IMR-90 (cell line): Measurements from ENCODE around the gene OFD1. TPM values are rescaled to one million over a fixed set of nuclear protein-coding genes. Genes with fewer than 3 reads are reported as not detected.

Experiments
- ATAC-seq: fragments of 200-7000 bp; cut with Tn5 transposase; 2 replicates; pipeline ENCODE4 v1.9.1; 2020; ENCODE audit warnings: low read depth, mild to moderate bottlenecking, moderate library complexity
- BruUV-seq: library from RNA; stranded (reverse); fragments of 400-500 nt; replicated peaks from 2 replicates; lab custom pipeline; 2021; lab: Mats Ljungman, UMichigan
- CTCF ChIA-PET: fragments of 300-600 bp; formaldehyde crosslinking; extraction: SDS; loops from one replicate; lab custom pipeline; 2021; ENCODE audit warnings: antibody characterized with exemption; lab: Yijun Ruan, JAX
- POLR2A ChIA-PET: fragments of 300-600 bp; sonication (Branson Sonifier 250); formaldehyde crosslinking; loops from one replicate; lab custom pipeline; 2022; ENCODE audit warnings: antibody characterized with exemption; ENCODE audit not compliant: unreplicated experiment; lab: Charles Lee
- DNase-seq: peaks from one replicate; pipeline ENCODE4 v3.0.0; 2013
- H2AFZ ChIP-seq: replicated peaks from 2 replicates; pipeline ENCODE3; 2013; ENCODE audit warnings: low read length, mild to moderate bottlenecking; ENCODE audit not compliant: poor library complexity
- H2AK5ac ChIP-seq: 2 replicates; pipeline ENCODE4 v1.6.1; 2013; ENCODE audit warnings: low read depth, low read length, inconsistent platforms
- H2AK9ac ChIP-seq: replicated peaks from 2 replicates; pipeline ENCODE3; 2013; ENCODE audit warnings: mild to moderate bottlenecking, low read depth, low read length, moderate library complexity; ENCODE audit not compliant: poor library complexity
- H2BK120ac ChIP-seq: 2 replicates; pipeline ENCODE4 v1.6.1; 2013; ENCODE audit warnings: low read depth, low read length, inconsistent platforms
- H2BK15ac ChIP-seq: 3 replicates; pipeline ENCODE4 v1.6.1; 2013; ENCODE audit warnings: low read depth, low read length, inconsistent platforms
- H2BK20ac ChIP-seq: 2 replicates; pipeline ENCODE4 v1.6.1; 2013; ENCODE audit warnings: low read depth, mild to moderate bottlenecking, inconsistent platforms, low read length, moderate library complexity
- H2BK5ac ChIP-seq: 2 replicates; pipeline ENCODE4 v1.6.1; 2013; ENCODE audit warnings: mild to moderate bottlenecking, low read depth, low read length, inconsistent platforms; ENCODE audit not compliant: poor library complexity, severe bottlenecking
- H3K14ac ChIP-seq: replicated peaks from 2 replicates; pipeline ENCODE4 v1.6.1; 2013; ENCODE audit warnings: low read depth, low read length, inconsistent platforms
- H3K18ac ChIP-seq: 2 replicates; pipeline ENCODE4 v1.6.1; 2013; ENCODE audit warnings: low read depth, low read length, control low read depth
- H3K23ac ChIP-seq: 2 replicates; pipeline ENCODE4 v1.6.1; 2013; ENCODE audit warnings: low read depth, low read length, inconsistent platforms
- H3K27ac ChIP-seq: 2 replicates; pipeline ENCODE4 v1.5.1; 2013; ENCODE audit warnings: mild to moderate bottlenecking, control low read depth, low read length; ENCODE audit not compliant: insufficient read depth
- H3K27me3 ChIP-seq: 2 replicates; pipeline ENCODE4 v1.6.1; 2013; ENCODE audit warnings: low read length; ENCODE audit not compliant: control insufficient read depth, insufficient read depth
- H3K36me3 ChIP-seq: 2 replicates; pipeline ENCODE4 v1.6.1; 2013; ENCODE audit warnings: low read length, mixed read lengths; ENCODE audit not compliant: control insufficient read depth, insufficient read depth
- H3K4ac ChIP-seq: 2 replicates; pipeline ENCODE4 v1.6.1; 2013; ENCODE audit warnings: low read depth, low read length, inconsistent platforms
- H3K4me1 ChIP-seq: 2 replicates; pipeline ENCODE4 v1.6.1; 2013; ENCODE audit warnings: low read length, mixed read lengths; ENCODE audit not compliant: control insufficient read depth, insufficient read depth
- H3K4me2 ChIP-seq: 2 replicates; pipeline ENCODE4 v1.6.1; 2013; ENCODE audit warnings: low read depth, mild to moderate bottlenecking, control low read depth, low read length, moderate library complexity
- H3K4me3 ChIP-seq: 2 replicates; pipeline ENCODE4 v1.5.1; 2013; ENCODE audit warnings: low read depth, mild to moderate bottlenecking, control low read depth, low read length, moderate library complexity; ENCODE audit not compliant: insufficient read depth
- H3K56ac ChIP-seq: 2 replicates; pipeline ENCODE4 v1.6.1; 2013; ENCODE audit warnings: low read length, inconsistent platforms; ENCODE audit not compliant: insufficient read depth; ENCODE audit errors: extremely low read depth
- H3K79me1 ChIP-seq, 2 experiments: 2 replicates each; pipeline ENCODE4 v1.6.1; 2013; ENCODE audit warnings: low read length in 2 of 2, inconsistent platforms in 1 of 2, low read depth in 1 of 2
- H3K9ac ChIP-seq: 2 replicates; pipeline ENCODE4 v1.6.1; 2013; ENCODE audit warnings: low read depth, low read length, control low read depth
- H3K9me1 ChIP-seq: 2 replicates; pipeline ENCODE4 v1.6.1; 2013; ENCODE audit warnings: low read length, inconsistent platforms; ENCODE audit not compliant: insufficient read depth
- H3K9me3 ChIP-seq: 2 replicates; pipeline ENCODE4 v1.6.1; 2013; ENCODE audit warnings: low read length; ENCODE audit not compliant: control insufficient read depth, insufficient read depth
- H4K20me1 ChIP-seq: 2 replicates; pipeline ENCODE4 v1.6.1; 2013; ENCODE audit warnings: low read length, inconsistent platforms; ENCODE audit not compliant: insufficient read depth
- H4K5ac ChIP-seq: 2 replicates; pipeline ENCODE4 v1.6.1; 2013; ENCODE audit warnings: mild to moderate bottlenecking, low read depth, low read length, control low read depth
- H4K8ac ChIP-seq, 2 experiments: 2 replicates each; pipeline ENCODE4 v1.6.1; 2013; ENCODE audit warnings: low read depth in 2 of 2, low read length in 2 of 2, control low read depth in 1 of 2, inconsistent platforms in 1 of 2
- H4K91ac ChIP-seq: 2 replicates; pipeline ENCODE4 v1.6.1; 2013; ENCODE audit warnings: low read depth, low read length, inconsistent platforms; ENCODE audit not compliant: insufficient read depth
- BHLHE40 ChIP-seq: fragments of 150-350 bp; IDR thresholded peaks from 2 replicates; pipeline ENCODE4 v1.6.1; 2016; ENCODE audit warnings: mild to moderate bottlenecking, low read depth, low read length
- CEBPB ChIP-seq: IDR thresholded peaks from 2 replicates; pipeline ENCODE4 v1.6.1; 2012; ENCODE audit warnings: low read depth, low read length, improper control_type of control experiment
- CHD1 ChIP-seq: IDR thresholded peaks from 2 replicates; pipeline ENCODE4 v1.6.1; 2012; ENCODE audit warnings: low read depth, low read length, improper control_type of control experiment
- CTCF ChIP-seq: conservative IDR thresholded peaks from 2 replicates; pipeline ENCODE4 v1.5.1; 2012; ENCODE audit warnings: mild to moderate bottlenecking, low read depth, low read length, improper control_type of control experiment
- ELK1 ChIP-seq: fragments of 150-350 bp; IDR thresholded peaks from 2 replicates; pipeline ENCODE4 v1.6.1; 2016; ENCODE audit warnings: low read depth, mild to moderate bottlenecking, low read length, moderate library complexity, borderline replicate concordance
- MAFK ChIP-seq: IDR thresholded peaks from 2 replicates; pipeline ENCODE4 v1.6.1; 2012; ENCODE audit warnings: low read depth, low read length, improper control_type of control experiment
- MXI1 ChIP-seq: IDR thresholded peaks from 2 replicates; pipeline ENCODE4 v1.6.1; 2012; ENCODE audit warnings: low read depth, mild to moderate bottlenecking, low read length, moderate library complexity, borderline replicate concordance
- RAD21 ChIP-seq: IDR thresholded peaks from 2 replicates; pipeline ENCODE4 v1.6.1; 2012; ENCODE audit warnings: low read length, improper control_type of control experiment
- RCOR1 ChIP-seq: IDR thresholded peaks from 2 replicates; pipeline ENCODE4 v1.6.1; 2012; ENCODE audit warnings: mild to moderate bottlenecking, low read length, improper control_type of control experiment; ENCODE audit not compliant: insufficient replicate concordance
- RFX5 ChIP-seq: IDR thresholded peaks from 2 replicates; pipeline ENCODE4 v1.8.0; 2012; ENCODE audit warnings: low read depth, mild to moderate bottlenecking, low read length, moderate library complexity
- USF2 ChIP-seq: fragments of 150-350 bp; IDR thresholded peaks from 2 replicates; pipeline ENCODE4 v1.6.1; 2017; ENCODE audit warnings: mild to moderate bottlenecking, antibody characterized with exemption, low read length, low read depth
- WGBS, 2 experiments: methylation state at CpG; one replicate each; pipeline versions ENCODE4 v1.1.5 to v1.1.7; 2013; ENCODE audit warnings: missing lambda C conversion rate in 2 of 2; ENCODE audit not compliant: insufficient read length in 1 of 2; ENCODE audit errors: extremely low coverage in 2 of 2; 5-methylcytosine and 5-hydroxymethylcytosine counted together
- dilution Hi-C: fragments of 300-500 bp; cut with HindIII; formaldehyde crosslinking; loops from one replicate; pipeline ENCODE4 v1.14.3; 2018; ENCODE audit warnings: low sequenced_read_pairs; ENCODE audit not compliant: unreplicated experiment
- in situ Hi-C: fragments of 300-500 bp; cut with MboI; formaldehyde crosslinking; loops from 3 replicates; pipeline ENCODE4 v1.14.3; 2019; ENCODE audit warnings: low sequenced_read_pairs, inconsistent platforms, mixed read lengths
- intact Hi-C: fragments of 100-400 bp; cut with micrococcal nuclease; formaldehyde crosslinking; loops from 2 replicates; pipeline ENCODE4 v1.10.0; 2022
- polyA plus RNA-seq, 3 experiments: library from polyadenylated mRNA; depleted of rRNA; stranded (reverse); fragments of >200 nt; gene quantifications; 2 replicates each; pipeline ENCODE4 v1.2.3, GENCODE V29; 2012; ENCODE audit warnings: low replicate concordance in 1 of 3
- total RNA-seq: library from RNA; depleted of rRNA; stranded (reverse); fragments of >200 nt; gene quantifications from 2 replicates; pipeline ENCODE4 v1.2.3, GENCODE V29; 2012

The OFD1 gene
- total and polyA plus RNA-seq, 2 of the 4 experiments (the other 2 are of a cell fraction) = 8.4 to 8.6 TPM

GRCh38 chrX:13719192-13719856 is 15.2 kb upstream of the OFD1 start (continued):
- TF ChIP-seq RCOR1 (no peak), CHD1 (no peak)

DNA sequence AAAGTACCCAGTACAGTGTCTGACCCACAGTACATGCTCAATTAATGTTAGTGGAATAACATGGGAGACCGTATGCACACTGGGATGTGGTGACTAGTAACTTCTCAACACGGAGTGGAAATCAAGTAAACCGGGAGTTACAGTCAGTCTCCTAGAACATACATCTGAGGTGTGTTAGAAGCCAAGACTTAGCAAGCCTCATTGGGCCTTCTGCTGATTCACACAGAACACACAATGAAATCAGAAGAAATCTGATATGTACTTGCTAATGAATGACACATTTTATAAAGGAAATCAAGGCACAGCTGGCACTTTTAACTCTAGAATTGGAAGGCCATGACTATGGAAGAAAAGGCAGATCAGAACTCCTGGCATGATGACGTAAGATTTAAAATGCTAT is 13.2 kb upstream of the OFD1 start:
- dilution Hi-C loops (no loop called here), intact Hi-C loops (loop anchor here (2.0 kb wide), 1 partner anchor 33 kb away; the partner anchor contains the start of gene RAB9A), in situ Hi-C loops (no loop called here)
- Histone ChIP-seq H3K4ac (peak overlapping the region; percentile 22; the same call in 1 of the 2 replicates), H3K14ac (peak overlapping the region; percentile 3; the same call in 1 of the 2 replicates), H2AK9ac (no peak overlapping the region), H4K5ac (peak overlapping the region; percentile 61), H3K4me2 (peak overlapping the region; percentile 74), H3K4me1 (peaks cover 18% of the 10 kb centered on the region), H2AK5ac (peak overlapping the region; percentile 9; the same call in 1 of the 2 replicates), H3K9me1 (peaks cover 16% of the 10 kb centered on the region), H2AFZ (no peak overlapping the region), H3K79me1 (peaks cover 29 to 53% of the 10 kb centered on the region in 2 experiments), H4K8ac (peak overlapping the region; percentile 8 to 18; a peak in 2 of 4 replicates), H3K4me3 (no peak overlapping the region), H3K36me3 (peaks cover 16% of the 10 kb centered on the region), H3K18ac (peak overlapping the region; percentile 98), H2BK120ac (peak overlapping the region; percentile 33), H2BK15ac (peak overlapping the region; percentile 40), H2BK20ac (peak overlapping the region; percentile 2; the same call in 1 of the 2 replicates), H4K91ac (peak overlapping the region; percentile 49), H3K23ac (0 out of 2 replicates have a peak overlapping the region, but pooled peaks have one; percentile 3), H3K27me3 (no peaks in the 10 kb centered on the region), H3K56ac (peak overlapping the region; percentile 12; the same call in 1 of the 2 replicates), H4K20me1 (peaks cover 23% of the 10 kb centered on the region), H3K9ac (no peak overlapping the region; the same call in 1 of the 2 replicates), H2BK5ac (peak overlapping the region; percentile 87), H3K9me3 (no peaks in the 10 kb centered on the region), H3K27ac (peak overlapping the region; percentile 91; the same call in 1 of the 2 replicates)
- ATAC-seq (peak; percentile 5), DNase-seq (peak; percentile 46)
- ChIA-PET CTCF (interaction anchor here (0.6 kb wide), 1 partner anchor 328 kb away, joined by 5 read pairs; no protein-coding TSS in a partner anchor), POLR2A (interaction anchor here (0.5 to 0.9 kb wide), 3 partner anchors 13 to 460 kb away, joined by 3 to 8 read pairs (median 5); partner anchors contain the start of gene OFD1)
- BruUV-seq = no TSS peak
- no CpG with 5 or more reads among the region's 4 CpGs for WGBS, 2 experiments
- TF ChIP-seq CTCF = no peak
- TF ChIP-seq RFX5 = no peak
- TF ChIP-seq MAFK = no peak
- TF ChIP-seq ELK1 = no peak
- TF ChIP-seq USF2 = no peak
- no peak for TF ChIP-seq RAD21
- no peak for TF ChIP-seq MXI1
- TF ChIP-seq CEBPB = no peak
- no peak for TF ChIP-seq BHLHE40
- no peak for TF ChIP-seq CHD1
